Measurements from ENCODE around the gene MLIP. TPM values are rescaled to one million over a fixed set of nuclear protein-coding genes. Genes with fewer than 3 reads are reported as not detected.

Gene MLIP
- polyA plus RNA-seq, 1 donor = 0.66 TPM

GRCh38 chr6:54294965-54295532 is 183.8 kb downstream of the MLIP start:
- no peaks in the 10 kb centered on the region for H3K36me3 ChIP-seq (ENCODE audit: control insufficient read depth, insufficient read depth, low read length)
- no peaks in the 10 kb centered on the region for H3K27me3 ChIP-seq (ENCODE audit: control insufficient read depth, insufficient read depth, low read length)
- WGBS (ENCODE audit: insufficient coverage, low lambda C conversion rate) = no CpG with 5 or more reads among the region's 8 CpGs
- no peak overlapping the region for H3K27ac ChIP-seq (ENCODE audit: low read length)
- H3K4me1 ChIP-seq (ENCODE audit: control insufficient read depth, insufficient read depth, low read length) = no peaks in the 10 kb centered on the region
- H3K4me3 ChIP-seq (ENCODE audit: low read length) = no peak overlapping the region
- no peaks in the 10 kb centered on the region for H3K9me3 ChIP-seq (ENCODE audit: control insufficient read depth, low read depth, low read length)
- DNase-seq = no peak

- Histone ChIP-seq H3K9me3 (ENCODE audit: control insufficient read depth, low read depth, low read length) (no peaks in the 10 kb centered on the region), H3K27me3 (ENCODE audit: control insufficient read depth, insufficient read depth, low read length) (no peaks in the 10 kb centered on the region), H3K4me1 (ENCODE audit: control insufficient read depth, insufficient read depth, low read length) (no peaks in the 10 kb centered on the region), H3K27ac (ENCODE audit: low read length) (no peak overlapping the region), H3K4me3 (ENCODE audit: low read length) (no peak overlapping the region), H3K36me3 (ENCODE audit: control insufficient read depth, insufficient read depth, low read length) (no peaks in the 10 kb centered on the region)
- WGBS (ENCODE audit: insufficient coverage, low lambda C conversion rate) = no CpG with 5 or more reads among the region's 2 CpGs
- no peak for DNase-seq
These were observed 188.5 kb downstream of the MLIP start for GRCh38 chr6:54299542-54300269.

- no peaks in the 10 kb centered on the region for H3K27me3 ChIP-seq (ENCODE audit: control insufficient read depth, insufficient read depth, low read length)
- H3K9me3 ChIP-seq (ENCODE audit: control insufficient read depth, low read depth, low read length) = no peaks in the 10 kb centered on the region
- no peak overlapping the region for H3K27ac ChIP-seq (ENCODE audit: low read length)
- DNase-seq = no peak
- H3K4me1 ChIP-seq (ENCODE audit: control insufficient read depth, insufficient read depth, low read length) = peaks cover under 1% of the 10 kb centered on the region
- no peak overlapping the region for H3K4me3 ChIP-seq (ENCODE audit: low read length)
- H3K36me3 ChIP-seq (ENCODE audit: control insufficient read depth, insufficient read depth, low read length) = no peaks in the 10 kb centered on the region
These were observed 190.5 kb downstream of the MLIP start for GRCh38 chr6:54301770-54302169.

GRCh38 chr6:54307439-54307910 is 196.2 kb downstream of the MLIP start:
- Histone ChIP-seq H3K4me1 (ENCODE audit: control insufficient read depth, insufficient read depth, low read length) (peaks cover 5% of the 10 kb centered on the region), H3K27ac (ENCODE audit: low read length) (peak overlapping the region; percentile 90), H3K4me3 (ENCODE audit: low read length) (peak overlapping the region; percentile 64), H3K9me3 (ENCODE audit: control insufficient read depth, low read depth, low read length) (no peaks in the 10 kb centered on the region), H3K36me3 (ENCODE audit: control insufficient read depth, insufficient read depth, low read length) (no peaks in the 10 kb centered on the region), H3K27me3 (ENCODE audit: control insufficient read depth, insufficient read depth, low read length) (no peaks in the 10 kb centered on the region)
- WGBS (ENCODE audit: insufficient coverage, low lambda C conversion rate) = no CpG with 5 or more reads among the region's 2 CpGs
- peak; percentile 88 to 95 for DNase-seq

GRCh38 chr6:54308289-54308985 is 197.2 kb downstream of the MLIP start, which contains the start of gene TINAG:
TINAG (plus strand) TSS chr6:54308441; CDS start chr6:54308551, 110 bp downstream.
- Histone ChIP-seq H3K4me3 (ENCODE audit: low read length) (peak within 1 kb of the TSS; percentile 64), H3K4me1 (ENCODE audit: control insufficient read depth, insufficient read depth, low read length) (peaks cover 5% of the 10 kb centered on the region), H3K9me3 (ENCODE audit: control insufficient read depth, low read depth, low read length) (no peaks in the 10 kb centered on the region), H3K27me3 (ENCODE audit: control insufficient read depth, insufficient read depth, low read length) (no peaks in the 10 kb centered on the region), H3K36me3 (ENCODE audit: control insufficient read depth, insufficient read depth, low read length) (no peaks in the 10 kb centered on the region), H3K27ac (ENCODE audit: low read length) (peak within 1 kb of the TSS; percentile 90)
- WGBS (ENCODE audit: insufficient coverage, low lambda C conversion rate) = 40% methylated on average over 1 of the region's 10 CpGs
- DNase-seq = peak in 1 of 2 donors; percentile 64

DNA sequence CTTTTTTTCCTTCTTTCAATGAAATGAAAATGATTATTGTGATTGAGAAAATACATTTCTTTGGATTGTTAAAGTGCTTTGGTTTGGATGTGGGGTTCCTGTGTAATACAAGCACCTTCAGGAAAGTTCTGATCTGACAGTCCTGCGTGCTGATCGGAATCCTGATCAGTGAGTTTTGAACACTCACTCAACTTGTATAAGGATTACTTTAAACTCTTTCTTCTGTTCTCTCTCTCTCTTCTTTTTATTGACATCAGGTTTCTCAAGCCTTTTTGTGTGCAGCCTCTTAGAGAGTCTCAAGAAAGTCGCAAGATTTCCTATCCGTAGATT is 197.7 kb downstream of the MLIP start:
- H3K27ac ChIP-seq (ENCODE audit: low read length) = peak overlapping the region; percentile 90
- DNase-seq = peak in 1 of 2 donors; percentile 29
- H3K9me3 ChIP-seq (ENCODE audit: control insufficient read depth, low read depth, low read length) = no peaks in the 10 kb centered on the region
- H3K4me1 ChIP-seq (ENCODE audit: control insufficient read depth, insufficient read depth, low read length) = peaks cover 5% of the 10 kb centered on the region
- 80% methylated on average over 2 of the region's 4 CpGs for WGBS (ENCODE audit: insufficient coverage, low lambda C conversion rate)
- H3K36me3 ChIP-seq (ENCODE audit: control insufficient read depth, insufficient read depth, low read length) = no peaks in the 10 kb centered on the region
- H3K4me3 ChIP-seq (ENCODE audit: low read length) = peak overlapping the region; percentile 64
- no peaks in the 10 kb centered on the region for H3K27me3 ChIP-seq (ENCODE audit: control insufficient read depth, insufficient read depth, low read length)

- WGBS (ENCODE audit: insufficient coverage, low lambda C conversion rate) = 92% methylated on average over 1 of the region's 1 CpG
- Histone ChIP-seq H3K4me3 (ENCODE audit: low read length) (peak overlapping the region; percentile 64), H3K4me1 (ENCODE audit: control insufficient read depth, insufficient read depth, low read length) (peaks cover 5% of the 10 kb centered on the region), H3K9me3 (ENCODE audit: control insufficient read depth, low read depth, low read length) (no peaks in the 10 kb centered on the region), H3K27ac (ENCODE audit: low read length) (peak overlapping the region; percentile 90), H3K36me3 (ENCODE audit: control insufficient read depth, insufficient read depth, low read length) (no peaks in the 10 kb centered on the region), H3K27me3 (ENCODE audit: control insufficient read depth, insufficient read depth, low read length) (no peaks in the 10 kb centered on the region)
- DNase-seq = no peak
These were observed 199.3 kb downstream of the MLIP start for GRCh38 chr6:54310377-54311152.

- Histone ChIP-seq H3K9me3 (ENCODE audit: control insufficient read depth, low read depth, low read length) (no peaks in the 10 kb centered on the region), H3K27me3 (ENCODE audit: control insufficient read depth, insufficient read depth, low read length) (no peaks in the 10 kb centered on the region), H3K36me3 (ENCODE audit: control insufficient read depth, insufficient read depth, low read length) (no peaks in the 10 kb centered on the region), H3K27ac (ENCODE audit: low read length) (no peak overlapping the region), H3K4me1 (ENCODE audit: control insufficient read depth, insufficient read depth, low read length) (no peaks in the 10 kb centered on the region), H3K4me3 (ENCODE audit: low read length) (no peak overlapping the region)
- 100% methylated on average over 2 of the region's 4 CpGs for WGBS (ENCODE audit: insufficient coverage, low lambda C conversion rate)
- DNase-seq = no peak
These were observed 204.4 kb downstream of the MLIP start for GRCh38 chr6:54315656-54316055.

Data from large intestine (tissue), 3 donors.